WI38 (cell line): ENCODE measurements around the gene MRPL38.
"Not testable (repeated sequence)": the region's sequence is repeated elsewhere in the genome, so short reads cannot be mapped to it uniquely, and the experiment has no call there.

Experiments used
- H3K4me3 ChIP-seq: 2 replicates; pipeline ENCODE4 v1.5.1; 2011; ENCODE audit warnings: low read depth, mild to moderate bottlenecking, control low read depth, low read length
- CTCF ChIP-seq: IDR thresholded peaks from 2 replicates; pipeline ENCODE4 v1.5.1; 2012; ENCODE audit warnings: low read depth, mild to moderate bottlenecking, control low read depth, low read length

Gene MRPL38

GRCh38 chr17:75853433-75853832 is 51.3 kb downstream of the MRPL38 start:
- no peak overlapping the region for H3K4me3 ChIP-seq
- no peak for TF ChIP-seq CTCF

GRCh38 chr17:75851693-75851991 is 53.0 kb downstream of the MRPL38 start:
- H3K4me3 ChIP-seq = not testable (repeated sequence)

- H3K4me3 ChIP-seq = no peak overlapping the region
- no peak for TF ChIP-seq CTCF
These were observed 53.6 kb downstream of the MRPL38 start for GRCh38 chr17:75850928-75851692.

- TF ChIP-seq CTCF = no peak
- no peak overlapping the region for H3K4me3 ChIP-seq
These were observed 55.0 kb downstream of the MRPL38 start for GRCh38 chr17:75849724-75850123.

- no peak overlapping the region for H3K4me3 ChIP-seq
- no peak for TF ChIP-seq CTCF
These were observed 55.4 kb downstream of the MRPL38 start for GRCh38 chr17:75849279-75849646.
